ENCODE results near the gene PRSS16.

DNA sequence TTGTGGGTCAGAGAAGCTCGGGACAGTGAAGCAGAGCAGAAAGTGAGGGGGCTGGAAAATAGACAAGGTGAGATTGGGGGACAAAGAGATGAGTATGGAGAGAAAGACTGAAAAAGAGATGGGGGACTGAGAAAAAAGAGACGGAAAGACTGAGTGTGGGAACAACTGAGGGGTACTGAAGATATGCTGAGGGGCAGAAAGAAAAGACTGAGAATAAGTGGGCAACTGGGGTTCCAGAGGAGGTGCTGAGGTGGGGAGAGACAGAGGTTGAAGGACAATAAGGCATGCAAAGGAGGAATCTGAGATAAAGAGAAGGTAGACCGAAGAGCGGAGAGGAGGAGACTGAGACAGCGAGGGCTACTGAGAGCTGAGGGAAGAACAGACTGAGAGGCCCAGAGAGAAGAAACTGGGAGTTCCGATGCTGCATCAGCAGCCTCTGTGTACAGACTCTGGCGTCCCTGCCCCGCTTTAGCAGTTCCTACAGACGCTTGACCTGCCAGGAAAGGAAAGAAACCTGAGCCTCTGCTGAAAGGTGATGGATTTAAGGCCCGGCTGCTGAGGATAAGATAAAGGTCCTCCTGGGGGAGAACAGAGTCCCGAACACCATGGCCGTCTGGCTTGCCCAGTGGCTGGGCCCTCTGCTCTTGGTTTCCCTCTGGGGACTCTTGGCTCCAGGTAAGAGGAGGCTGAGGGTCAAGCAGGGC is at the start of gene PRSS16:
- TF ChIP-seq, protein P1, sequence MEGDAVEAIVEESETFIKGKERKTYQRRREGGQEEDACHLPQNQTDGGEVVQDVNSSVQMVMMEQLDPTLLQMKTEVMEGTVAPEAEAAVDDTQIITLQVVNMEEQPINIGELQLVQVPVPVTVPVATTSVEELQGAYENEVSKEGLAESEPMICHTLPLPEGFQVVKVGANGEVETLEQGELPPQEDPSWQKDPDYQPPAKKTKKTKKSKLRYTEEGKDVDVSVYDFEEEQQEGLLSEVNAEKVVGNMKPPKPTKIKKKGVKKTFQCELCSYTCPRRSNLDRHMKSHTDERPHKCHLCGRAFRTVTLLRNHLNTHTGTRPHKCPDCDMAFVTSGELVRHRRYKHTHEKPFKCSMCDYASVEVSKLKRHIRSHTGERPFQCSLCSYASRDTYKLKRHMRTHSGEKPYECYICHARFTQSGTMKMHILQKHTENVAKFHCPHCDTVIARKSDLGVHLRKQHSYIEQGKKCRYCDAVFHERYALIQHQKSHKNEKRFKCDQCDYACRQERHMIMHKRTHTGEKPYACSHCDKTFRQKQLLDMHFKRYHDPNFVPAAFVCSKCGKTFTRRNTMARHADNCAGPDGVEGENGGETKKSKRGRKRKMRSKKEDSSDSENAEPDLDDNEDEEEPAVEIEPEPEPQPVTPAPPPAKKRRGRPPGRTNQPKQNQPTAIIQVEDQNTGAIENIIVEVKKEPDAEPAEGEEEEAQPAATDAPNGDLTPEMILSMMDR (IDR thresholded peaks at IDR 0.05): no peak
- no peak for TF ChIP-seq ZFX (IDR thresholded peaks at IDR 0.05; ENCODE audit: borderline replicate concordance)
